BLaER1 (cell line): ENCODE measurements around the gene IKBIP.
"Not testable (repeated sequence)": the region's sequence is repeated elsewhere in the genome, so short reads cannot be mapped to it uniquely, and the experiment has no call there.

Source experiments
- H3K27ac ChIP-seq: shearing (Covaris generic); formaldehyde crosslinking; 2 replicates; pipeline ENCODE4 v1.8.1; 2022
- H3K27me3 ChIP-seq: shearing (Covaris generic); formaldehyde crosslinking; 2 replicates; pipeline ENCODE4 v1.8.1; 2022
- H3K36me3 ChIP-seq: shearing (Covaris generic); formaldehyde crosslinking; 2 replicates; pipeline ENCODE4 v1.8.1; 2022
- H3K4me1 ChIP-seq: shearing (Covaris generic); formaldehyde crosslinking; 2 replicates; pipeline ENCODE4 v1.8.1; 2022
- H3K4me2 ChIP-seq: shearing (Covaris generic); formaldehyde crosslinking; 2 replicates; pipeline ENCODE4 v1.8.1; 2022
- H3K4me3 ChIP-seq: shearing (Covaris generic); formaldehyde crosslinking; 2 replicates; pipeline ENCODE4 v1.8.1; 2022
- H3K9ac ChIP-seq: shearing (Covaris generic); formaldehyde crosslinking; 2 replicates; pipeline ENCODE4 v1.8.1; 2022
- H3K9me3 ChIP-seq: shearing (Covaris generic); formaldehyde crosslinking; 2 replicates; pipeline ENCODE4 v1.8.1; 2022
- H4K20me1 ChIP-seq: shearing (Covaris generic); formaldehyde crosslinking; 2 replicates; pipeline ENCODE4 v1.8.1; 2022
- Cebpa-rat ChIP-seq: shearing (Covaris generic); IDR thresholded peaks from 2 replicates; pipeline ENCODE4 v1.8.1; 2022

Gene IKBIP

GRCh38 chr12:98638009-98638408 lies 6.6 kb downstream of the IKBIP start:
- Histone ChIP-seq H3K36me3 (peaks cover 41% of the 10 kb centered on the region), H3K4me3 (no peak overlapping the region), H3K4me2 (no peak overlapping the region), H3K9me3 (no peaks in the 10 kb centered on the region), H3K9ac (no peak overlapping the region), H3K27me3 (no peaks in the 10 kb centered on the region), H3K4me1 (peaks cover 15% of the 10 kb centered on the region), H4K20me1 (peaks cover 5% of the 10 kb centered on the region; the same call in 1 of the 2 replicates), H3K27ac (no peak overlapping the region)
- TF ChIP-seq Cebpa-rat = no peak

- H3K27me3 ChIP-seq = no peaks in the 10 kb centered on the region
- no peak for TF ChIP-seq Cebpa-rat
- H3K4me3 ChIP-seq = no peak overlapping the region
- no peak overlapping the region for H3K27ac ChIP-seq
- peaks cover 7% of the 10 kb centered on the region for H3K4me1 ChIP-seq
- H3K9ac ChIP-seq = no peak overlapping the region
- H3K4me2 ChIP-seq = no peak overlapping the region
- H4K20me1 ChIP-seq = peaks cover 5% of the 10 kb centered on the region; the same call in 1 of the 2 replicates
- H3K36me3 ChIP-seq = peaks cover 49% of the 10 kb centered on the region
- no peaks in the 10 kb centered on the region for H3K9me3 ChIP-seq
Observed at GRCh38 chr12:98637068-98637467, 7.5 kb downstream of the IKBIP start.

GRCh38 chr12:98635657-98636323 lies 8.8 kb downstream of the IKBIP start:
- Histone ChIP-seq H3K27me3 (no peaks in the 10 kb centered on the region), H4K20me1 (peaks cover 2% of the 10 kb centered on the region; the same call in 1 of the 2 replicates), H3K4me2 (no peak overlapping the region), H3K4me3 (no peak overlapping the region), H3K36me3 (peaks cover 57% of the 10 kb centered on the region), H3K9ac (no peak overlapping the region), H3K9me3 (no peaks in the 10 kb centered on the region), H3K4me1 (no peaks in the 10 kb centered on the region), H3K27ac (no peak overlapping the region)
- no peak for TF ChIP-seq Cebpa-rat

- Histone ChIP-seq H3K9me3 (no peaks in the 10 kb centered on the region; the same call in 1 of the 2 replicates), H3K4me1 (peaks cover 42% of the 10 kb centered on the region), H3K36me3 (0 out of 2 replicates have a peak, but pooled peaks cover 3% of the 10 kb centered on the region), H3K9ac (no peak overlapping the region), H4K20me1 (no peaks in the 10 kb centered on the region), H3K4me2 (peak overlapping the region; percentile 69), H3K4me3 (no peak overlapping the region), H3K27ac (peak overlapping the region; percentile 46), H3K27me3 (no peaks in the 10 kb centered on the region)
- peak; percentile 97; the same call in 1 of the 2 replicates for TF ChIP-seq Cebpa-rat
Observed at GRCh38 chr12:98618952-98619351, 25.6 kb downstream of the IKBIP start.

GRCh38 chr12:98612696-98613334 lies 31.8 kb downstream of the IKBIP start:
- TF ChIP-seq Cebpa-rat = no peak
- Histone ChIP-seq H4K20me1 (no peaks in the 10 kb centered on the region), H3K4me1 (peaks cover 45% of the 10 kb centered on the region), H3K4me2 (peak overlapping the region; percentile 76), H3K9me3 (no peaks in the 10 kb centered on the region; the same call in 1 of the 2 replicates), H3K4me3 (no peak overlapping the region), H3K9ac (peak overlapping the region; percentile 21; the same call in 1 of the 2 replicates), H3K36me3 (no peaks in the 10 kb centered on the region), H3K27ac (peak overlapping the region; percentile 69), H3K27me3 (no peaks in the 10 kb centered on the region)

GRCh38 chr12:98610596-98610995 lies 34.0 kb downstream of the IKBIP start:
- H3K36me3 ChIP-seq = no peaks in the 10 kb centered on the region
- peaks cover 60% of the 10 kb centered on the region for H3K4me1 ChIP-seq
- no peak for TF ChIP-seq Cebpa-rat
- H4K20me1 ChIP-seq = 0 out of 2 replicates have a peak, but pooled peaks cover 3% of the 10 kb centered on the region
- no peaks in the 10 kb centered on the region for H3K9me3 ChIP-seq
- no peak overlapping the region for H3K4me2 ChIP-seq
- no peak overlapping the region for H3K27ac ChIP-seq
- H3K27me3 ChIP-seq = no peaks in the 10 kb centered on the region
- H3K4me3 ChIP-seq = no peak overlapping the region
- H3K9ac ChIP-seq = no peak overlapping the region

GRCh38 chr12:98606359-98606988 lies 38.1 kb downstream of the IKBIP start:
- H3K4me2 ChIP-seq = peak overlapping the region; percentile 67
- TF ChIP-seq Cebpa-rat = no peak
- H3K4me3 ChIP-seq = no peak overlapping the region

GRCh38 chr12:98601924-98602323 lies 42.7 kb downstream of the IKBIP start:
- no peak for TF ChIP-seq Cebpa-rat
- Histone ChIP-seq H3K4me2 (no peak overlapping the region), H3K27me3 (no peaks in the 10 kb centered on the region), H3K4me1 (peaks cover 7% of the 10 kb centered on the region), H4K20me1 (peaks cover 57% of the 10 kb centered on the region), H3K27ac (no peak overlapping the region), H3K9me3 (no peaks in the 10 kb centered on the region), H3K4me3 (no peak overlapping the region), H3K36me3 (peaks cover 82% of the 10 kb centered on the region), H3K9ac (no peak overlapping the region)

More at GRCh38 chr12:98606359-98606988, 38.1 kb downstream of the IKBIP start:
- H3K27me3 ChIP-seq = no peaks in the 10 kb centered on the region
- peaks cover 36% of the 10 kb centered on the region for H3K36me3 ChIP-seq
- H3K9me3 ChIP-seq = no peaks in the 10 kb centered on the region
- peaks cover 26% of the 10 kb centered on the region for H3K4me1 ChIP-seq
- H3K9ac ChIP-seq = no peak overlapping the region
- H3K27ac ChIP-seq = peak overlapping the region; percentile 82; the same call in 1 of the 2 replicates
- H4K20me1 ChIP-seq = peaks cover 12% of the 10 kb centered on the region; the same call in 1 of the 2 replicates

- H3K27ac ChIP-seq, H3K9me3 ChIP-seq, H3K9ac ChIP-seq, H3K4me2 ChIP-seq, H3K27me3 ChIP-seq, H3K4me3 ChIP-seq: not testable (repeated sequence)
- peaks cover 70% of the 10 kb centered on the region for H3K36me3 ChIP-seq
- H4K20me1 ChIP-seq = peaks cover 79% of the 10 kb centered on the region
- peaks cover 28% of the 10 kb centered on the region for H3K4me1 ChIP-seq
Observed at GRCh38 chr12:98597313-98597712, 47.3 kb downstream of the IKBIP start.
